GM12801 (cell line): ENCODE measurements around the gene NUP54.

ENCODE experiments used
- CTCF ChIP-seq: IDR thresholded peaks from one replicate; pipeline ENCODE4 v1.5.1; 2011; ENCODE audit warnings: control low read depth; ENCODE audit not compliant: insufficient read length; ENCODE audit errors: extremely low read depth

NUP54 gene

DNA sequence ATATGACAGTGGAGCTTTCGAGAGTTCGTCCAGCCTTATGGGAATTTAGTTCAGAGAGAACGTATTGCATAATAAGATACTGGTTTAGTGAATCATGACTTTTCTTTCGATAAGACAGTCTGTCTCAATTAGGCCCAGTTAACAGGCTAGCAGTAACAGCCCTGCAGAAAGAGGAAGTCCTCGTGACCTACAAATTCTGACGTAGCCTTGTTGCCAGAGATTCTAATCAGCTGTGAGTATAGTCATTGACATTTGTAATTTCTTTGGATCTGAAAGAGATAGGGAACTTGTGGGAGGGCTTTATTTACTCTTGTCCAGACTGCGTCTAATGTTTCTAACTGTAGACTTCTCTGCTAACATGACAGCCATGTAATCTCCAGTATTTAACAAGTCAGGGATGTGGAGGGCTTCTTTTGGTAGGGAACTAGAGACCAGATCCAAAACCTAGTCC lies 57.9 kb downstream of the NUP54 start:
- TF ChIP-seq CTCF, result no peak

GRCh38 chr4:76088719-76089118 lies 59.5 kb downstream of the NUP54 start:
- TF ChIP-seq CTCF, result no peak

DNA sequence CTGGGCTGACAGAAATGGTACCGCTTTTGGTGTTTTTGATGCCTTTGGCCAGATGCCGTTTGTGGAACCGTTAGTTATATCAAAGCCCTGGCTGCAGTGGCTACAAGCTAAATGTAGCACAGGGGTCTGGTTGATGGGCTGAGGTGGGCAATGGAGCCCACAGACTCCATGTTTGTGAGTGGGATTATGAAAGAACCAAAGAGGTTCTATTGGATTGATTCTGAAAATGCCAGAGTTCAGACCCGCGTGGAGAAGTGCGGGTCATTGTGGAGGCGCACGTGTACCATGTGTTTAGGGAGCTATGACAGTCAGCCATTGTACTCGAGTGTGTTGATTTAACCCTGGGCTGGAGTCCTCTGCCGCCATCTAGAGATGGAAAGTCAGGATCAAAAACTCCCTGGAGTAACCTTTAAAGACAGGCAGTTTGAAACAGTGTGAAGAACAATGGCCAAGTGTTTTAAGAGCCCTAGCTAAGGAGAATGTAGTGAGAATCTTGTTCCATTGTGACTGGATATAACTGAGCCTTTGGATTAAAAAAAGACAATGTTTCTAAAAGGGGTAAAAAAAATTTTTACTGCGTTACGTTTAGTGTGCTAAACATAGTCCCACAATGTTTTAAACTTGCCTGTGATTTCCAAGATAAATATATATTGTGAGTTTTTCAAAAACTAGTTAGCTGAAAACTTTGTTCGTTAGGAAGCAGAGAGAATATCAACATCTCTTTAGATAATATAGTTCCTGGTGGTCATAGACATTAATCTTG lies 61.0 kb downstream of the NUP54 start:
- no peak for TF ChIP-seq CTCF

DNA sequence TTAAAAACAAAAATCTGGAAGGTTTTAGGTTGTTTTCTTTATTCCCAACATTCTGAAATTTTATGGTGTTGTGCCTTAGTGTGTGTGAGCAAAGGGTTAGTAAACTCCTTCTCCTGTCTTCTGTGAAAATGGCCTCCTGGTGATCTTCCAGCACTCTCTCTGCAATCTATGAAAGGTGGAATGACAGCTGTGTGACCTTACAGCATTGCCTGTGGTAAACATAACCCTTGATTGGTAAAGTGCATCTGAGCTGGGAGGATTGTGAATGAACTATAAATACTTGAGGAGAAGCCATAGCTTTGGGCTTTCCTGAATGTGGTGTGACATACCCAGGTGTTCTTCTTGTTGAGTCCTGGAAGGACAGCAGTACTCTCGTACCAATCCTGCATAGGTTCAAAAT lies 63.7 kb downstream of the NUP54 start:
- TF ChIP-seq CTCF, result no peak

DNA sequence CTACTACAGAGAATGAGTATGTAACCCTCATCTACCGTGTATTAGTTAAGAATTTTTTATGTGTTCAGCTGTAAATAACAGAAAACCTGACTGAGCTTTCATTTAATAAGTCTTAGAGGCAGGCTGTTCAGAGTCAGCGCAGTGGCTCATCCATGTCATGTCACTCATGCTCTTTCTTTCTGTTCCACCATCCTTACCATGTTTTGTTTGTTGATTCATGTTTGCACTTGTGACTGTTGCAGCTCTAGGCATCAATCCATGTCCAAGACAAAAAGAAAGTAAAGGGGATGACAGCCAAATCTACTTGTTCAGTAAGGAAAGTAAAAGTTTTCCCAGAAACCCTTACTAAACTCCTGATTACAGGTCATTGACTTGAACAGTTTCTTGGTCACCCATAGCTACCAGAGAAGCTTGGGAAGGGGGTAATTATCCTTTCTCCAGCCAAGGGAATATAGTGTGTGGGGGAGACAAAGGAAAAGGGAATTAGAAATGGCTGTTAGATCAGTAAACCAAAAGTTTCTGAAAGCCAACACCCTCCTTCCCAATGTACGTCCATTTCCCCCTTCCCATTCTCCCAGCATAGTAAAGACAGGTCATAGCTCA lies 64.7 kb downstream of the NUP54 start:
- TF ChIP-seq CTCF, result no peak

- no peak for TF ChIP-seq CTCF
These were observed 70.1 kb downstream of the NUP54 start for GRCh38 chr4:76078033-76078613.

DNA sequence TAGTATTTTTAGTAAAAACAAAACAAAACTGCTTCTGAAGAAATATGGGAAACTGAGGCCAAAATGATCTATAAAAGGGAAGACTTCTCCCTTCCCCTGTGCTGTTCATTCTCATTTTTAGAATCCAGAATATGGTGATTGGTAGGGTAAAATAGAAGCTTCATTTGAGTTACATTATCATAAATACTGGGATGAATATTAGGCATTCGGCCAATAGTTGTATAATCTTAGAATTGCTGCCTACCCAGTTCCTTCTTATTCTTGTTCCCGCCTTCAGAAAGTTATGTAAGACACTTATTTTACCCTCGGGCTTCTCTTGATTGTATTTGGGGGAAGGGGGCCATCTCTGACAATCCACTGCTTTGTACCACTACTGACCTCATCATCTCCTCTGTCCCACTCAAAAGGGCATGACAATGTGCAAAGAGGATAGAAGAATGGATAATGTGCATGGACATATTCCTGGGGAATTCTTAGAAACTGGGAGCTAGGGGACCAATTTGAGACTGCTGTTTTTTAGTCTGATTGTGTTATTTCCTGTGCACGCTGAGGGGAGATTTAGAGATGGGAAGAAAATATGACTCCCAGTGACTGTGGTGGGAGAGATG lies 73.1 kb downstream of the NUP54 start:
- no peak for TF ChIP-seq CTCF
